Thymus (tissue), 11 donors: ENCODE results near the gene EPS8. TPM values are rescaled to one million over a fixed set of nuclear protein-coding genes. Genes with fewer than 3 reads are reported as not detected.

Experiments used
- DNase-seq, 9 donors: peaks; one replicate each; pipeline ENCODE4 v3.0.0-alpha.2; 2013; ENCODE audit warnings: low spot score in 9 of 9, low read depth in 6 of 9, missing footprints in 1 of 9
- H3K27ac ChIP-seq, 2 donors: one replicate each; pipeline ENCODE4 v1.5.1; 2013; ENCODE audit warnings: control low read depth in 1 of 2, low read depth in 1 of 2, low read length in 1 of 2, mild to moderate bottlenecking in 1 of 2, moderate library complexity in 1 of 2
- H3K27me3 ChIP-seq, 2 donors: one replicate each; pipeline ENCODE4 v1.5.1; 2013; ENCODE audit warnings: low read length in 1 of 2; ENCODE audit not compliant: control insufficient read depth in 2 of 2, insufficient read depth in 1 of 2
- H3K36me3 ChIP-seq, 2 donors: one replicate each; pipeline ENCODE4 v1.5.1; 2013; ENCODE audit warnings: low read length in 1 of 2, mild to moderate bottlenecking in 1 of 2, moderate library complexity in 1 of 2; ENCODE audit not compliant: control insufficient read depth in 2 of 2, insufficient read depth in 2 of 2
- H3K4me1 ChIP-seq, 2 donors: one replicate each; pipeline ENCODE4 v1.5.1; 2013; ENCODE audit warnings: low read length in 2 of 2; ENCODE audit not compliant: control insufficient read depth in 2 of 2, insufficient read depth in 2 of 2
- H3K4me3 ChIP-seq, 2 donors: one replicate each; pipeline ENCODE4 v1.5.1; 2013; ENCODE audit warnings: low read length in 2 of 2, control low read depth in 1 of 2, mild to moderate bottlenecking in 1 of 2
- H3K9me3 ChIP-seq, 2 donors: one replicate each; pipeline ENCODE4 v1.5.1; 2013; ENCODE audit warnings: low read length in 1 of 2, mild to moderate bottlenecking in 1 of 2; ENCODE audit not compliant: control insufficient read depth in 2 of 2, insufficient read depth in 1 of 2
- WGBS: extraction: QIAGEN DNeasy Blood & Tissue Kit; methylation state at CpG from one replicate; pipeline ENCODE4 v1.1.7; 2013; 5-methylcytosine and 5-hydroxymethylcytosine counted together
- polyA plus RNA-seq: library from polyadenylated mRNA; stranded (reverse); fragments of 200-250 nt; gene quantifications from one replicate; pipeline ENCODE4 v1.2.3, GENCODE V29; 2013
- total RNA-seq: library from RNA; stranded (reverse); fragments of 120-200 nt; gene quantifications from one replicate; pipeline ENCODE4 v1.2.4, GENCODE V29; 2013
- donor health status: healthy.

The EPS8 gene
- total and polyA plus RNA-seq, 2 donors, result 3.7 to 9.2 TPM

- no peaks in the 10 kb centered on the region for H3K9me3 ChIP-seq
- WGBS, result 90% methylated on average over 1 of the region's 1 CpG
These were observed 152.9 kb downstream of the EPS8 start for GRCh38 chr12:15636060-15636890.

DNA sequence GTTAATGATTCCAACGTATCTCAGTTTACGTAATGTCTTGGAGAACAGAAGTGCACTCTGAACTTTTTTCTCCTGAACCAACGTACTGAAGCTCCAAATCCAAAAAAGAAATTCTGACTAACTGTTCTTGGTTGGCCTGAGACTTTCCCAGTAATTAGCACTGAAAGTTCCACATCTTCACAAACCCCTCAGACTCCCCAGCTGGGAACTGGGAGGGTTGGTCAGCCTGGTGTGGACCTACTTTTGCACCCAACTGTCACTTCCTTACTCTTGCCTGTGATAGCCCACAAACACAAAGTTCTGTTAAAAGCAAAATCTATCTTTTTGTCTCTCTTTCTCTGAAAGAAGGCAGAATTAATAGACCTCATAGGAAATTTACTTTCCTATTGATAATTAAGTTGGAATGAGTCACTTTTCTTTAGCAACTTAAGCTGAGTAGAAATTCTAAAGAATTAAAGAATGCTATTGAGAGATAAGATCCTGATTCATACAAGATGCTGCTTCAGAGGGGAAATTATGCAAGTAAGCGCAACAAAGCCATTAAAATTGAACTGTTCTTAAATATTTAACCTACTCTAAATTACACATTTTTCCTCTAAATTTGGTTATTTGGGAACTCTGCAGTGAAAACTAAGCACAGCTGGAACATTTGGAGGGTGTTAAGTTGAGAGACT lies 155.0 kb downstream of the EPS8 start:
- DNase-seq, result no peak
- 97% methylated on average over 4 of the region's 4 CpGs for WGBS
- H3K27ac ChIP-seq, result no peak overlapping the region

More at GRCh38 chr12:15636060-15636890, 152.9 kb downstream of the EPS8 start:
- Histone ChIP-seq H3K4me1 (no peaks in the 10 kb centered on the region), H3K27ac (no peak overlapping the region), H3K27me3 (no peaks in the 10 kb centered on the region), H3K36me3 (no peaks in the 10 kb centered on the region), H3K4me3 (no peak overlapping the region)
- no peak for DNase-seq

DNA sequence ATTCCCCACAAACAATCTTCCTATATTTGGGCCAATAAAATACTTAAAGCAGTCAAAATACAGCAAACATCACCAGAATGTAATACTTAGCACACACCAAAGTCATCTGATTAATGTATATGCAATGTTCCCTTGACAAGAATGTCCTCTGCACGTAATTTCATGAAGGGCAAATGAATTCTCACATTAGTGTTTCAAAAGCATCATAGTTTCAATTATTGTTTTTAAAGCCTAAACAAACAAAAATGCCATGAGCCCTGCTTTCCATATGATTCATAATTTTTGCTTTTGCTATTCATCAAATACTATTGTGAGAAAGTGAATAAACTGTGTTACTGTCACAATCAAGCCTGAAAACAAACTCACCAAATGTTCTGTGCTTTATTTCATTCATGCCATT lies 156.0 kb downstream of the EPS8 start:
- H3K36me3 ChIP-seq, result no peaks in the 10 kb centered on the region
- no peaks in the 10 kb centered on the region for H3K9me3 ChIP-seq
- H3K4me1 ChIP-seq, result no peaks in the 10 kb centered on the region
- no peak overlapping the region for H3K4me3 ChIP-seq
- no peak for DNase-seq
- WGBS, result 97% methylated on average over 1 of the region's 1 CpG
- H3K27ac ChIP-seq, result no peak overlapping the region
- H3K27me3 ChIP-seq, result no peaks in the 10 kb centered on the region

More for the DNA sequence above, 155.0 kb downstream of the EPS8 start:
- Histone ChIP-seq H3K4me1 (no peaks in the 10 kb centered on the region), H3K27me3 (no peaks in the 10 kb centered on the region), H3K4me3 (no peak overlapping the region), H3K36me3 (no peaks in the 10 kb centered on the region), H3K9me3 (no peaks in the 10 kb centered on the region)

DNA sequence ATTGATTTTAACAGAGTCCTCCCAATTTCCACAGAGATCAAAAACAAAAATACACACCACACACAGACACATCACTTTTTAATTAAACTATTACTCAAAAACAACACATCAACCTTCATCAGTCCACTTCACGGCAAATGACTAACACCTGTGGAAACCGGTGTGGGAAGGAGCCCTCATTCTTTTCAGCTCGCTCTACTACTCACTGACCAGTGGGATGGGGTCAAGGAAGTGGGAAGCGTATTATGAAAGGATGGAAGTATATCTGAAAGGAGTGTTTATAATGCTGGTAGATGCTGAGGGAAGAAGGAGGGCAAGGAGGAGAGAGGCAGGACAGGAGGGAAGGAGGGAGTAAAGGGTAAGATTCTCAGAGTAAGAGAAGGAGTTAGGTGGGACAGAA lies 156.5 kb downstream of the EPS8 start:
- no peak for DNase-seq
- H3K4me3 ChIP-seq, result no peak overlapping the region
- no peak overlapping the region for H3K27ac ChIP-seq
- H3K4me1 ChIP-seq, result no peaks in the 10 kb centered on the region
- no peaks in the 10 kb centered on the region for H3K36me3 ChIP-seq
- no peaks in the 10 kb centered on the region for H3K27me3 ChIP-seq
- whole genome bisulfite sequencing, result 97% methylated on average over 4 of the region's 4 CpGs
- H3K9me3 ChIP-seq, result no peaks in the 10 kb centered on the region

DNA sequence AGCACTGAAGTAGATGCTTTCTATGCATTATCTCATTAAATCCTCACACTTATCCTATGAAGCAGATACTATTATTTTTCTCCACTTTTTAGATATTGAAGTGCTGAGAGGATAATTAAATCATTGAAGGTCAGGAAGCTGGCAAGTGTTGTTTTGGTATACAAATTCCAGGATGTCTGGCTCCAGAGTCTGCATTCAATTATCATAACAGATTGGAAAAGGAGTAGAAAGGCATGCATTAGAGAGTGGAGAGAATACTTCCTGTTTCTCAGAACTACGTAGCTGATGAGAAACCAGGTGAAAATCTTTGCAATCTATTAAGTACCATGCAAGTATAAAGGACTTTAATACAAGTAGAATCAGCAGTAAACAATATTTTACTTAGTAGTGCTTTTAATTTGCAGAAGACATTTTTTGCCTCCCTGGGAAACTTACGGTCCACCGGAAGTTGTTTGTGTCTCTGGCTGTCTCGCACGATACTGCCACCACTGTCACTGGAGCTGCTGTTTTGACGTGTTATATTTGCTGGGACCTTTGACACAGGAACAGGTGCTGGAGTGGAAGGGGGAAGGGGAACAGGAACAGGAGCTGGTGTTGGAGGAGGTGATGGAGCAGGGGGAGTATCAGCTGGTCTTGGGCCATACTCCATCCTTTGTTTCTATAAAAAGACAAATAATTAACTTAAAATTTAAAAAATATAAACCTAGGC lies 158.0 kb downstream of the EPS8 start:
- H3K27ac ChIP-seq, result no peak overlapping the region
- no peaks in the 10 kb centered on the region for H3K27me3 ChIP-seq
- no peak for DNase-seq
- no peaks in the 10 kb centered on the region for H3K36me3 ChIP-seq
- no peak overlapping the region for H3K4me3 ChIP-seq
- no peaks in the 10 kb centered on the region for H3K9me3 ChIP-seq
- 92% methylated on average over 6 of the region's 6 CpGs for WGBS
- H3K4me1 ChIP-seq, result no peaks in the 10 kb centered on the region

DNA sequence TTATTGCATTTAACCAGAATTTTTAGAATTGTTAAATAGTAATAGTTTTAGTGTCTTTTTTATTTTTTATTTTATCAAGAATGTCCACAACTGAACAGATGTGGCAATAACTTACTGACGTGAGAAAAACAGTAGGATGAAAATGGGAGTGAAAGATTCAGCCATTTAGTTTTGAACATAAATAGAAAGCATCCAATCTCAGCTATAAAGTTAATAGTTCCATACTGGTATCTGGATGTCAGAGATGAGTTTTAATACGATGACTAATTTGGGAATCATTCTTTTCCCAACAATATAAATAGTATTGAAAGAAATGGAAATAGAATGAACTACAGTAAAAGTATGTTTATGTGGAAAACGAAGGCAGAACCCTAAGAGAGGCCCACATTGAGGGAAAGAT lies 159.4 kb downstream of the EPS8 start:
- Histone ChIP-seq H3K27ac (no peak overlapping the region), H3K27me3 (no peaks in the 10 kb centered on the region), H3K4me3 (no peak overlapping the region), H3K4me1 (no peaks in the 10 kb centered on the region), H3K9me3 (no peaks in the 10 kb centered on the region), H3K36me3 (no peaks in the 10 kb centered on the region)
- 93% methylated on average over 3 of the region's 3 CpGs for WGBS
- no peak for DNase-seq

DNA sequence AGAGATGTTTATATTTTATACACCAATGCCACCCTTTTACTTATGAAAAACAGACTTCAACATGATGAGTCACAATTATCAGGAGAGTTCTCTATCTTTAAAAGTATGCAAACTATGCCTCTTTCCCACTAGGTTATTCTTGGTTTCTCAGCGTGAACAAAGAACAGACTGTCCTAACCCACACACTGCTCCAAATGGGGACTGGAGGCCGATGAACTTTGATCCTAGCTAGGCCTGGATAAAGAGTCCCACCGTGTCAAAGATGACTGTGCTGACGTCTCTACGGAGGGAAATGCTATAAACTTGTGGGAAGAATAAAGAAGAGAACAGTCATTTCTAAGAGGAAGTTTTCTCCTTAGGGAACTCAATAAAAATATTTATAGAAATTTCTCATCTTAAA lies 160.1 kb downstream of the EPS8 start:
- Histone ChIP-seq H3K27me3 (no peaks in the 10 kb centered on the region), H3K4me1 (no peaks in the 10 kb centered on the region), H3K27ac (no peak overlapping the region), H3K36me3 (no peaks in the 10 kb centered on the region), H3K9me3 (no peaks in the 10 kb centered on the region), H3K4me3 (no peak overlapping the region)
- no peak for DNase-seq
- WGBS, result 82% methylated on average over 5 of the region's 5 CpGs

- H3K4me3 ChIP-seq, result no peak overlapping the region
- H3K27me3 ChIP-seq, result no peaks in the 10 kb centered on the region
- no peaks in the 10 kb centered on the region for H3K4me1 ChIP-seq
- no peak overlapping the region for H3K27ac ChIP-seq
- no peaks in the 10 kb centered on the region for H3K9me3 ChIP-seq
- H3K36me3 ChIP-seq, result no peaks in the 10 kb centered on the region
- 45% methylated on average over 4 of the region's 4 CpGs for WGBS
- DNase-seq, result no peak
These were observed 160.9 kb downstream of the EPS8 start for GRCh38 chr12:15627995-15628945.
